CD14-positive monocyte (primary cell): ENCODE measurements around the gene ENDOG. TPM values are rescaled to one million over a fixed set of nuclear protein-coding genes. Genes with fewer than 3 reads are reported as not detected.

Experiments
- DNase-seq, 3 donors: peaks; one replicate each; pipeline ENCODE4 v3.0.0-alpha.2; 2011 to 2022
- H2AFZ ChIP-seq: 2 replicates; pipeline ENCODE4 v1.6.0; 2012; ENCODE audit warnings: mild to moderate bottlenecking, low read depth, low read length, inconsistent platforms; ENCODE audit not compliant: insufficient read depth, poor library complexity, severe bottlenecking
- H3K27ac ChIP-seq, 2 donors: 1 replicate in 1 of 2; 2 replicates in 1 of 2; pipeline ENCODE4 v1.5.1; 2012 to 2013; ENCODE audit warnings: low read length in 2 of 2, control low read depth in 1 of 2, inconsistent platforms in 1 of 2, low read depth in 1 of 2, mild to moderate bottlenecking in 1 of 2
- H3K27me3 ChIP-seq, 2 donors: one replicate each; pipeline versions ENCODE4 v1.6.0 to v1.6.1; 2011 to 2013; ENCODE audit warnings: low read length in 2 of 2; ENCODE audit not compliant: control insufficient read depth in 2 of 2, insufficient read depth in 2 of 2
- H3K36me3 ChIP-seq, 2 donors: replicated peaks in 1 of 2; 1 replicate in 1 of 2; 2 replicates in 1 of 2; pipeline versions ENCODE4 v1.5.1 to v1.6.1; 2012 to 2013; ENCODE audit warnings: low read length in 2 of 2, control low read depth in 1 of 2, inconsistent platforms in 1 of 2, mild to moderate bottlenecking in 1 of 2; ENCODE audit not compliant: insufficient read depth in 2 of 2, control insufficient read depth in 1 of 2
- H3K4me1 ChIP-seq, 2 donors: 1 replicate in 1 of 2; 2 replicates in 1 of 2; pipeline versions ENCODE4 v1.5.1 to v1.6.1; 2012 to 2013; ENCODE audit warnings: low read length in 2 of 2, control low read depth in 1 of 2, inconsistent platforms in 1 of 2, mild to moderate bottlenecking in 1 of 2, moderate library complexity in 1 of 2; ENCODE audit not compliant: insufficient read depth in 2 of 2, control insufficient read depth in 1 of 2
- H3K4me2 ChIP-seq: replicated peaks from 2 replicates; pipeline ENCODE3; 2012; ENCODE audit warnings: low read length, moderate library complexity, mild to moderate bottlenecking; ENCODE audit not compliant: poor library complexity, severe bottlenecking; ENCODE audit errors: extremely low read depth
- H3K4me3 ChIP-seq, 3 experiments: fragments of 200-600 bp in 1 of 3; sonication (generic) in 1 of 3; replicated peaks in 1 of 3; 1 replicate in 2 of 3; 2 replicates in 1 of 3; pipeline ENCODE4 v1.5.1; 2011 to 2013; ENCODE audit warnings: low read length in 3 of 3, mild to moderate bottlenecking in 3 of 3, control low read depth in 2 of 3, low read depth in 2 of 3, inconsistent platforms in 1 of 3, moderate library complexity in 1 of 3
- H3K79me2 ChIP-seq: 2 replicates; pipeline ENCODE4 v1.6.0; 2012; ENCODE audit warnings: mild to moderate bottlenecking, control low read depth, inconsistent platforms, low read length, moderate library complexity; ENCODE audit not compliant: insufficient read depth
- H3K9ac ChIP-seq: 2 replicates; pipeline ENCODE4 v1.6.0; 2017; ENCODE audit warnings: low read length, mild to moderate bottlenecking; ENCODE audit not compliant: insufficient read depth, poor library complexity, severe bottlenecking
- H3K9me3 ChIP-seq, 2 donors: replicated peaks in 1 of 2; 1 replicate in 1 of 2; 2 replicates in 1 of 2; pipeline versions ENCODE4 v1.5.1 to v1.6.1; 2012 to 2013; ENCODE audit warnings: low read length in 2 of 2, control low read depth in 1 of 2; ENCODE audit not compliant: control insufficient read depth in 1 of 2, insufficient read depth in 1 of 2
- H4K20me1 ChIP-seq: 2 replicates; pipeline ENCODE4 v1.6.0; 2012; ENCODE audit warnings: mild to moderate bottlenecking, low read length, control low read depth, moderate library complexity; ENCODE audit not compliant: insufficient read depth
- H3K27ac Mint-ChIP-seq, 7 donors: one replicate each; pipeline ENCODE4 v1.8.0; 2020; ENCODE audit warnings: mild to moderate bottlenecking in 7 of 7, mixed read lengths in 7 of 7, moderate library complexity in 6 of 7, inconsistent platforms in 2 of 7
- H3K27me3 Mint-ChIP-seq, 3 donors: one replicate each; pipeline ENCODE4 v1.8.0; 2021 to 2022; ENCODE audit warnings: low read depth in 3 of 3, mild to moderate bottlenecking in 3 of 3, mixed read lengths in 3 of 3, moderate library complexity in 3 of 3, inconsistent platforms in 1 of 3
- H3K36me3 Mint-ChIP-seq, 2 donors: one replicate each; pipeline ENCODE4 v1.8.0; 2020; ENCODE audit warnings: mixed read lengths in 2 of 2, inconsistent platforms in 1 of 2, mild to moderate bottlenecking in 1 of 2
- H3K4me1 Mint-ChIP-seq: one replicate; pipeline ENCODE4 v1.8.0; 2020; ENCODE audit warnings: mild to moderate bottlenecking, mixed read lengths
- H3K4me3 Mint-ChIP-seq, 2 donors: one replicate each; pipeline ENCODE4 v1.8.0; 2020; ENCODE audit warnings: mild to moderate bottlenecking in 2 of 2, mixed read lengths in 2 of 2, moderate library complexity in 1 of 2
- H3K9me3 Mint-ChIP-seq, 7 donors: one replicate each; pipeline ENCODE4 v1.8.0; 2020 to 2022; ENCODE audit warnings: mixed read lengths in 7 of 7, mild to moderate bottlenecking in 6 of 7, moderate library complexity in 6 of 7, inconsistent platforms in 2 of 7
- WGBS: methylation state at CpG from one replicate; pipeline ENCODE4 v1.1.5; 2013; ENCODE audit warnings: missing lambda C conversion rate; ENCODE audit not compliant: insufficient coverage; 5-methylcytosine and 5-hydroxymethylcytosine counted together
- intact Hi-C, 2 donors: fragments of 100-400 bp; cut with micrococcal nuclease; formaldehyde crosslinking; loops; one replicate each; pipeline versions ENCODE4 v1.15.0 to v1.15.1; 2023
- polyA plus RNA-seq, 3 donors: library from polyadenylated mRNA; depleted of rRNA in 1 of 3; unstranded in 2 of 3; stranded (reverse) in 1 of 3; fragments of 300-500 nt in 2 of 3; fragments of >200 nt in 1 of 3; fragmentation: Illumina TruSeq in 2 of 3; gene quantifications; 1 replicate in 2 of 3; 2 replicates in 1 of 3; pipeline ENCODE4 v1.2.3, GENCODE V29; 2012 to 2021
- TF ChIP-seq, protein P1 (sequence below): fragments of 200-600 bp; IDR thresholded peaks from one replicate; pipeline ENCODE4 v1.8.0; 2022; ENCODE audit warnings: antibody characterized with exemption, mild to moderate bottlenecking

The ENDOG gene
- polyA plus RNA-seq, 3 donors: 7.2 to 24.6 (median 13.0) TPM

DNA sequence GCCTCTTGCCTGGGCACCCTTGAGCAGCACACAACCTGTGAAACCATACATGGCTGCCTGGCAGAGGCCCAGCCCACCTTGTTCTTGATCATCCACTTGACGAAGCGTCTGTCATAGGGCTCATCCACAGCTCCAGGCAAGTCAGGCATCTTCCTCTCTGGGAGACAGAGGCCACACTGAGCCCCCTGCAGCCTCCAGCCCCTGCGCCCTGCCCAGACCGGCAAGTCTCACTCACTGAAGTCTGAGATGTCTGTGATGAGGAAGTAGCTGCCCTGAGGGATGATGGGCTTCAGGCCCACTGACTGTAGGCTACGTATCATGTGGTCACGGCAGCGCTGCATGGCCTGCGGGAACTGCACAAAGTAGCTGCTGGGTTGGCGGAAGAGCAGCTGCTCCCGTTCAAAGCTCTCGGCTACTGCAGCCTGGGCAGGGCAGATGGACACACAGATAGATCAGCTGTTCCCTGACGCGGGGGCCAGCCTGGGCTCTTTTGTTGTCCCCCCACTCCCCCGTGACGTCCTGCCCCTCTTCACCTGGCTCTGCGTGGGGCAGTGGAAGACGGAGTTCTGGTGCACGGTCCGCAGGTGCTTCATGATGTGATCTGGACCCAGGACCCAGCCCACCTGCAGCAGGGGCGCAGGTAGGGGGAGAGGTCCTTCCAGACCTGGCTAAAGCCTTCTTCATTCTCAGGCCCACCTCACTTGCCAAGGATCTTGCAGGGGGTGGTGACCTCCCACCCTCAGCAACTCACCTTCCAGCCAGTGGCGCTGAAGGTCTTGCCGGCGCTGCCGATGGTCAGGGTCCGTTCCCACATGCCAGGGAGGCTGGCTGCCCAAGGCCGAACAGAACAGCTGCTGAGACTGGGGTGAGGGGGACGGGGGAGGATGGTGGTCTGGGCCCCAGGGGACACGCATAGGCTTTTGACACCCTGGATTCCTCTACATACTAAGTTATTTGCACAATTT lies 17.2 kb downstream of the ENDOG start:
- no peak overlapping the region for H3K4me3 Mint-ChIP-seq
- no peak for DNase-seq
- Histone ChIP-seq H3K27me3 (no peaks in the 10 kb centered on the region), H3K4me2 (no peak overlapping the region), H3K9ac (no peak overlapping the region), H3K36me3 (no peaks in the 10 kb centered on the region), H3K4me1 (no peaks in the 10 kb centered on the region), H3K9me3 (no peaks in the 10 kb centered on the region), H3K4me3 (no peak overlapping the region), H2AFZ (no peak overlapping the region), H3K27ac (no peak overlapping the region), H3K79me2 (no peaks in the 10 kb centered on the region), H4K20me1 (no peaks in the 10 kb centered on the region)
- H3K27me3 Mint-ChIP-seq: peaks cover 0 to 2% (median 0%) of the 10 kb centered on the region in 3 donors
- intact Hi-C loops: no loop called here
- TF ChIP-seq, protein P1, sequence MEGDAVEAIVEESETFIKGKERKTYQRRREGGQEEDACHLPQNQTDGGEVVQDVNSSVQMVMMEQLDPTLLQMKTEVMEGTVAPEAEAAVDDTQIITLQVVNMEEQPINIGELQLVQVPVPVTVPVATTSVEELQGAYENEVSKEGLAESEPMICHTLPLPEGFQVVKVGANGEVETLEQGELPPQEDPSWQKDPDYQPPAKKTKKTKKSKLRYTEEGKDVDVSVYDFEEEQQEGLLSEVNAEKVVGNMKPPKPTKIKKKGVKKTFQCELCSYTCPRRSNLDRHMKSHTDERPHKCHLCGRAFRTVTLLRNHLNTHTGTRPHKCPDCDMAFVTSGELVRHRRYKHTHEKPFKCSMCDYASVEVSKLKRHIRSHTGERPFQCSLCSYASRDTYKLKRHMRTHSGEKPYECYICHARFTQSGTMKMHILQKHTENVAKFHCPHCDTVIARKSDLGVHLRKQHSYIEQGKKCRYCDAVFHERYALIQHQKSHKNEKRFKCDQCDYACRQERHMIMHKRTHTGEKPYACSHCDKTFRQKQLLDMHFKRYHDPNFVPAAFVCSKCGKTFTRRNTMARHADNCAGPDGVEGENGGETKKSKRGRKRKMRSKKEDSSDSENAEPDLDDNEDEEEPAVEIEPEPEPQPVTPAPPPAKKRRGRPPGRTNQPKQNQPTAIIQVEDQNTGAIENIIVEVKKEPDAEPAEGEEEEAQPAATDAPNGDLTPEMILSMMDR: no peak
- no peaks in the 10 kb centered on the region for H3K9me3 Mint-ChIP-seq
- WGBS: 98% methylated on average over 18 of the region's 28 CpGs
- no peaks in the 10 kb centered on the region for H3K4me1 Mint-ChIP-seq
- peak overlapping the region in 1 of 7 donors; percentile 33 for H3K27ac Mint-ChIP-seq
- H3K36me3 Mint-ChIP-seq: peaks cover 2 to 20% of the 10 kb centered on the region in 2 donors

DNA sequence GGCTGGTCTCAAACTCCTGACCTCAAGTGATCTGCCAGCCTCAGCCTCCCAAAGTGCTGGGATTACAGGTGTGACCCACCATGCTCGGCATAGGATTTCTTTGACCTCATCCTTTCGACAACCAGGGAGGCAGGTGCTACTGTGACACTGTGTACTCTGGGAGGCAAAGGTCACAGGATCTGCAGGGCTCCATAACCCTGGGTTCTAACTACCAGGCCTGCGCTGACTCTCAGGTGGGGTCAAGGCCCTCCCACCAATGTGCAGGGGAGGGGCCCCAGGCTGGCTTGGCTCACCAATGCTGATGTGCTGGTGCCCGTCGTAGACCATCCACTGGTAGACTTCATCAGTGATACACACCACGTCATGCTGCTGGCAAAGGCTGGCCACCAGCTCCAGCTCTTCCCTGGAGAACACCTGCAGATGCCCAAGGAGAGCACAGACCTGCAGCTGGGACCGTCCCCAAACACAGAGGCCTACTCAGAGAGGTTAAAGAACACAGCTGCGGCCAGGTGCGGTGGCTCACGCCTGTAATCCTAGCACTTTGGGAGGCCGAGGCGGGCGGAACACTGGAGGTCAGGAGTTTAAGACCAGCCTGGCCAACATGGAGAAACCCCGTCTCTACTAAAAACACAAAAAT lies 18.3 kb downstream of the ENDOG start:
- no peaks in the 10 kb centered on the region for H3K9me3 Mint-ChIP-seq

More for the DNA sequence above, 18.3 kb downstream of the ENDOG start:
- Histone ChIP-seq H3K36me3 (no peaks in the 10 kb centered on the region), H3K9me3 (no peaks in the 10 kb centered on the region), H3K79me2 (no peaks in the 10 kb centered on the region), H2AFZ (no peak overlapping the region), H3K9ac (no peak overlapping the region), H3K4me2 (no peak overlapping the region), H3K27ac (no peak overlapping the region), H3K4me3 (no peak overlapping the region), H4K20me1 (no peaks in the 10 kb centered on the region), H3K4me1 (no peaks in the 10 kb centered on the region), H3K27me3 (no peaks in the 10 kb centered on the region)
- 84% methylated on average over 9 of the region's 14 CpGs for WGBS
- intact Hi-C loops: no loop called here
- TF ChIP-seq, protein P1: no peak
- no peak overlapping the region for H3K27ac Mint-ChIP-seq
- no peaks in the 10 kb centered on the region for H3K4me1 Mint-ChIP-seq
- H3K4me3 Mint-ChIP-seq: no peak overlapping the region
- peaks cover 2 to 20% of the 10 kb centered on the region in 2 donors for H3K36me3 Mint-ChIP-seq
- peaks cover 0 to 2% (median 0%) of the 10 kb centered on the region in 3 donors for H3K27me3 Mint-ChIP-seq
- DNase-seq: no peak
